Lower leg skin (tissue), 3 donors: Measurements from ENCODE around the gene PSMB10.
"Not testable (repeated sequence)": the region's sequence is repeated elsewhere in the genome, so short reads cannot be mapped to it uniquely, and the experiment has no call there.

ENCODE experiments used
- CTCF ChIP-seq, 3 donors: fragments of 450-650 bp; IDR thresholded peaks; one replicate each; pipeline ENCODE4 v1.5.1; 2016; ENCODE audit warnings: antibody characterized with exemption in 3 of 3, mild to moderate bottlenecking in 3 of 3, moderate library complexity in 2 of 3
- POLR2A ChIP-seq, 2 donors: fragments of 450-650 bp; IDR thresholded peaks; one replicate each; pipeline ENCODE4 v1.6.1; 2016 to 2017; ENCODE audit warnings: antibody characterized with exemption in 2 of 2, mild to moderate bottlenecking in 1 of 2, moderate library complexity in 1 of 2

- not testable (repeated sequence) for TF ChIP-seq CTCF, POLR2A (IDR thresholded peaks at IDR 0.05)
Observed at GRCh38 chr16:67915496-67915769, 21.2 kb downstream of the PSMB10 start.
